ENCODE measurements around the gene CORO1A.

- TF ChIP-seq POLR2AphosphoS5 (IDR thresholded peaks at IDR 0.05) (no peak), CTCF (IDR thresholded peaks at IDR 0.05) (no peak)
Measured at GRCh38 chr16:30184096-30184890, 891 bp downstream of the CORO1A start.
